Measurements from ENCODE around the gene HAUS3.
"Not testable (repeated sequence)": the region's sequence is repeated elsewhere in the genome, so short reads cannot be mapped to it uniquely, and the experiment has no call there.

Gene HAUS3

DNA sequence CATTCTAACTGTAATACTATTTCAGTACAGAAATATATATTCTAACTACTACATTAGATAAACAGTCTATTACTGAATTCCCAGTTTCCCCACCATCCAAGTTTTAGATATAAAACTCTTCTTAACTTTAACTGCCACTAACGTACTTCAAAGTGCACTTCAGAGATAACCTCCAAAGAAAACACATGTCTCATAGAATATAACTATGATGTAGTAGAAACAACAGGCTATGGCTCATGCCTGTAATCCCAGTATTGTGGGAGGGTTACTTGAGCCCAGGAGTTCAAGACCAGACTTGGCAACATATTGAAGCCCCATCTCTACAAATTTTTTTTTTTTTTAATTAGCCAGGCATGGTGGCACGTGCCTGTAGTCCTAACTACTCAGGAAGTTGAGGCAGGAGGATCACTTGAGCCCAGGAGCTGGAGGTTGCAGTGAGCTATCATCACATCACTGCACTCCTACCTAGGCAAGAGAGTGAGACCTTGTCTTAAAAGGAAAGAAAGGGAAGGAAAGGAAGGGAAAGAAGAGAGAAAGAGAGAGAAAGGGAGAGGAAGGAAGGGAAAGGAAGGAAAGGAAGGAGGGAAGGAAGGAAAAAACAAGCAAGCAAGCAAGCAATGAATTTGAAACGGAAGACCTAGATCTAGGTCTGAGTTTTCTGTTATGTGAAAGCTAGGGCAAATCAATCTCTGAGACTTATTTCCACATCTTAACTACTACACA, 4.8 kb downstream of the HAUS3 start:
- Histone ChIP-seq H3K27ac (ENCODE audit: low read depth, low read length) (no peak overlapping the region), H3K36me3 (ENCODE audit: control insufficient read depth, insufficient read depth, low read length) (no peaks in the 10 kb centered on the region), H3K9ac (ENCODE audit: low read length) (no peak overlapping the region)

DNA sequence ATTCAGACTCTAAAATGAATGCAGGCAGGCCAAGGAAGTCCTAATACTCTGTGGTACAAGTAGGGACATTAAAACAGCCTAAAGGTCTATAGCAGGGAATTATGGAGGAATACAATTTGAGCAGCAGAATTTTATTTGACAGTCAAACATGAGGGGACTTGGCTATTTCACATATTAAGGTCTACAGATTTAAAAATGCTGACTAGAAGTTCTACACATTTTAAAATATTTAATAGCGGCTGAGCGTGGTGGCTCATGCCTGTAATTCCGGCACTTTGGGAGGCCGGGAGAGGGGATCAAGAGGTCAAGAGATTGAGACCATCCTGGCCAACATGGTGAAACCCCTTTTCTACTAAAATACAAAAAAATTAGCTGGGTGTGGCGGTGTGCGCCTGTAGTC, 10.8 kb downstream of the HAUS3 start:
- peaks cover 6% of the 10 kb centered on the region for H3K36me3 ChIP-seq (ENCODE audit: control insufficient read depth, insufficient read depth, low read length)
- H3K27me3 ChIP-seq (ENCODE audit: control insufficient read depth, insufficient read depth, low read length), result no peaks in the 10 kb centered on the region
- no peaks in the 10 kb centered on the region for H3K4me1 ChIP-seq (ENCODE audit: control insufficient read depth, insufficient read depth, low read length)
- no peak overlapping the region for H3K27ac ChIP-seq (ENCODE audit: low read depth, low read length)
- H3K9ac ChIP-seq (ENCODE audit: low read length), result no peak overlapping the region
- no peak overlapping the region for H3K4me3 ChIP-seq (ENCODE audit: low read length)

More for the DNA sequence above, 4.8 kb downstream of the HAUS3 start:
- Histone ChIP-seq H3K4me3 (ENCODE audit: low read length) (no peak overlapping the region), H3K4me1 (ENCODE audit: control insufficient read depth, insufficient read depth, low read length) (peaks cover 16% of the 10 kb centered on the region), H3K27me3 (ENCODE audit: control insufficient read depth, insufficient read depth, low read length) (no peaks in the 10 kb centered on the region)

DNA sequence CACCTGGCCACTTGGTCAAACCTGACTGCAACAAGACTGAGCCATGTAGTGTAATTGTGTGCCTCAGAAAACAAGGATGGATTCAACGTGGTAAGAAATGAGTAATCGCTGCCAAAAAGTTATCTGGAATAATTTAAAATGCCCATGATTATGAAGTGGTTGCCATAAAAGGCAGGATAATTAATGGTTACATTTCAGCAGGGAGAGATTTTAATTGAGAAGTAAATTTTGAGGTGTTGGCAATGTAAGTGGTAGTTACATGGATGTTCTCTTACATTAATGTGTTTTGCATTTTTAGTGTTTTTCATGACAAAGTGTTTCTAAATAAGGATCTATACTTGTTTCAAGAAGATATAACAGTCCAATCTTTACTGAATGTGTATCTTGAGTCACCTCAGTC, 15.7 kb downstream of the HAUS3 start:
- Histone ChIP-seq H3K36me3 (ENCODE audit: control insufficient read depth, insufficient read depth, low read length) (peaks cover 6% of the 10 kb centered on the region), H3K27me3 (ENCODE audit: control insufficient read depth, insufficient read depth, low read length) (no peaks in the 10 kb centered on the region), H3K4me1 (ENCODE audit: control insufficient read depth, insufficient read depth, low read length) (no peaks in the 10 kb centered on the region), H3K27ac (ENCODE audit: low read depth, low read length) (no peak overlapping the region), H3K9ac (ENCODE audit: low read length) (no peak overlapping the region), H3K4me3 (ENCODE audit: low read length) (no peak overlapping the region)

DNA sequence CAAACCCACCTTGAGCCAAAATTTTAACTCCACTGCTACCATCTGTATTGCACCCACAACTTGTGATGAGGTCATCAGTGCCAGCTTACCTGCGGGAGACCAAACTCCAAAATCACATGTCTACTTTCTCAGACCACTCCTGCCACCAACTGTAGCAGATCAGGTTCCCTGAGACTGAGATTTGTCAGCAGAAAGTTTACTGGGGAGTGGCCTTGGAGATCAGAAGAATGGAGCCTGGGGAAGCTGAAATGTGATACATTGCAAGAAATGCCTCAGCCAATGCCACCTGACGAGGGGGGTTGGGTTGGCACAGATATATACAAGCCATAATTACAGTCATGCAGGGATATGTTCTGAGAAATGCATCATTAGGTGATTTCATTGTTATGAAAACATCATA, 19.1 kb downstream of the HAUS3 start:
- H3K36me3 ChIP-seq (ENCODE audit: control insufficient read depth, insufficient read depth, low read length), result peaks cover 6% of the 10 kb centered on the region
- no peak overlapping the region for H3K9ac ChIP-seq (ENCODE audit: low read length)
- no peaks in the 10 kb centered on the region for H3K27me3 ChIP-seq (ENCODE audit: control insufficient read depth, insufficient read depth, low read length)
- no peak overlapping the region for H3K4me3 ChIP-seq (ENCODE audit: low read length)
- no peaks in the 10 kb centered on the region for H3K4me1 ChIP-seq (ENCODE audit: control insufficient read depth, insufficient read depth, low read length)
- H3K27ac ChIP-seq (ENCODE audit: low read depth, low read length), result no peak overlapping the region

DNA sequence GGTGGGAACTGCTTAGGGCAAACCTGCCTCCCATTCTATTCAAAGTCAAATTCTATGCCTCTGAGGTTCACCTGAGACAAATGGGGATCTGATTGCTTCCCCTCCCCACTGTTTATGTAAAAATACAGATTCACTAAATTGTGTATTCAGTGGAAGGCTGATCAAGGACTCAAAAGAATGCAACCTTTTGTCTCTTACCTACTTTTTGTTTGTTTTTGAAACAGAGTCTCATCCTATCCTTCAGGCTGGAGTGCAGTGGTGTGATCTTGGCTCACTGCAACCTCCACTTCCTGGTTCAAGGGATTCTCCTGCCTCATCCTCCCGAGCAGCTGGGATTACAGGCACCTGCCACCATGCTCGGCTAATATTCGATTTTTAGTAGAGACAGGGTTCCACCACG, 20.5 kb downstream of the HAUS3 start:
- not testable (repeated sequence) for H3K4me1 ChIP-seq (ENCODE audit: control insufficient read depth, insufficient read depth, low read length); H3K4me3 ChIP-seq (ENCODE audit: low read length); H3K27me3 ChIP-seq (ENCODE audit: control insufficient read depth, insufficient read depth, low read length); H3K9ac ChIP-seq (ENCODE audit: low read length); H3K36me3 ChIP-seq (ENCODE audit: control insufficient read depth, insufficient read depth, low read length); H3K27ac ChIP-seq (ENCODE audit: low read depth, low read length)

DNA sequence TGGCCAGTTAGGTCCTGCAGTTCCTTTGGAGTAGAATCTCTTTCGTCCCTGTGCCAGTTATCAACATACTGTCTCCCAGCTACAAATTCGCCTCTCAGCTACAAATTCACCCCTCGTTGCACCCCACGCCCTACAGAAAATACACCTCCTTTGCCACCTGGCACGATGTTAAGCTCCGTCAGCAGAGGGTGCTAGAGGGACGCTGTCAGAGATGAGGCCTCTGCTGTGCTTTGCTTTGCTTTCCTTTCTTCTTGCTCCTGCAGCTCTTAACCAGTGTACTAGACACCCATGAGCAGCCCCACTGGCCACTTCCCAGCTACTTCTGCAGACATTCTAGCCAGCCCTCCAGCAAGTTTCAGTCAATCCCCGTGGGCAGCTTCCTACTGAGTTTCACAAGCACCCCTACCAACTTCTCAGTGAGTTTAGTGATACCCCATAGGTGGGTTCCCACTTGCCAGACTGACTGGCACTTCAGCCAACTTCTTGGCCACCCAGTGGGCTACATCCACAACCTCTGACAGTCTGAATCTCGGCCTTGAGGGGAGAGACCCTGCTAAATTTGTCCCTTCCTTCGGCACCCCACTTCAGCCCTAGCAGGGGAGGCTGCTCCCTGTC, 21.8 kb downstream of the HAUS3 start:
- H3K27me3 ChIP-seq (ENCODE audit: control insufficient read depth, insufficient read depth, low read length), result no peaks in the 10 kb centered on the region
- H3K9ac ChIP-seq (ENCODE audit: low read length), result no peak overlapping the region
- H3K4me3 ChIP-seq (ENCODE audit: low read length), result no peak overlapping the region
- no peaks in the 10 kb centered on the region for H3K4me1 ChIP-seq (ENCODE audit: control insufficient read depth, insufficient read depth, low read length)
- no peaks in the 10 kb centered on the region for H3K36me3 ChIP-seq (ENCODE audit: control insufficient read depth, insufficient read depth, low read length)
- H3K27ac ChIP-seq (ENCODE audit: low read depth, low read length), result no peak overlapping the region

DNA sequence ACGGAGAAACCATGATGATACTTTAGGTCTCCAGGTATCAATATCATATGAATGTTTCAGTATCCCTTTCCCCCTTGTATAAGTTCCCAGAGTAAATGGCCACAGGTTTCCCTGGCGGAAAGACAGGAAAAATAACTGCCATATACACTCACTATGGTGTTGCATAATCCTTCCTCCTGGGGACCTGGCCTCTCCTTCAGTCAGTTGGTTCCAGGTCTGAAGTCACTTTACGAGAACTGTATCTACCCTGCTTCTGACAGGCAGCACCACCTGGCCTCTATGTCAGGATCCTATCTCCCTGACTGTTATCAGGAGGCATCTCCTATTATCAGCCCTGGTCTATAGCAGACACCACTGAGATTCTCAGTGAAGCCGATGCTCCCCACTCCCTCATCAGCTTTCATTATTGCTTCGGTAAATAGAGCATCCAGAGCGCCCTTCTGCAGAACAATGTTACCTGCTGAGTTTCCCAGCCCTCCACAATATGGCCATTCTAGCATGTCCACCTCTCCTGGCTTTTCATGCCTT, 22.6 kb downstream of the HAUS3 start:
- H3K36me3 ChIP-seq (ENCODE audit: control insufficient read depth, insufficient read depth, low read length), result no peaks in the 10 kb centered on the region
- H3K27ac ChIP-seq (ENCODE audit: low read depth, low read length), result no peak overlapping the region
- H3K4me3 ChIP-seq (ENCODE audit: low read length), result no peak overlapping the region
- H3K27me3 ChIP-seq (ENCODE audit: control insufficient read depth, insufficient read depth, low read length), result no peaks in the 10 kb centered on the region
- no peak overlapping the region for H3K9ac ChIP-seq (ENCODE audit: low read length)
- H3K4me1 ChIP-seq (ENCODE audit: control insufficient read depth, insufficient read depth, low read length), result no peaks in the 10 kb centered on the region

DNA sequence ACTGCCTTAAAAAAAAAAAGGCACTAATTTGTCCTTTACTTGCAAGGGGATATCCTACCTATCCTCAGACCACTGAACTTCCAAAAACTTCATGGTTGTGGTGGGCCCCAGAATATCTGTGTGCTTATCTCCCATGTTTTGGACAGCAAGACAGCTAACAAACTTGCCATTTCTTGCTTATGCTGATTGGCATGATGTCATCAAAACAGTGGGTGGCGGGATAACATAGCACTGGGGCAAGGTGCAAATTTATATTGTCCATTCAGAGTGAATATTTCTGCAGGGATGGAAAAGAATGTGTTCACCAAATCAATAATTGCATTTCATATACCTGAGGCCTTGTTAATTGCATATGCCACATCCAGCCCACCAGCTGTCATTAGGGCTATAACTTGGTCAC, 23.5 kb downstream of the HAUS3 start:
- Histone ChIP-seq H3K27me3 (ENCODE audit: control insufficient read depth, insufficient read depth, low read length) (no peaks in the 10 kb centered on the region), H3K4me1 (ENCODE audit: control insufficient read depth, insufficient read depth, low read length) (no peaks in the 10 kb centered on the region), H3K9ac (ENCODE audit: low read length) (no peak overlapping the region), H3K4me3 (ENCODE audit: low read length) (no peak overlapping the region), H3K27ac (ENCODE audit: low read depth, low read length) (no peak overlapping the region), H3K36me3 (ENCODE audit: control insufficient read depth, insufficient read depth, low read length) (no peaks in the 10 kb centered on the region)

DNA sequence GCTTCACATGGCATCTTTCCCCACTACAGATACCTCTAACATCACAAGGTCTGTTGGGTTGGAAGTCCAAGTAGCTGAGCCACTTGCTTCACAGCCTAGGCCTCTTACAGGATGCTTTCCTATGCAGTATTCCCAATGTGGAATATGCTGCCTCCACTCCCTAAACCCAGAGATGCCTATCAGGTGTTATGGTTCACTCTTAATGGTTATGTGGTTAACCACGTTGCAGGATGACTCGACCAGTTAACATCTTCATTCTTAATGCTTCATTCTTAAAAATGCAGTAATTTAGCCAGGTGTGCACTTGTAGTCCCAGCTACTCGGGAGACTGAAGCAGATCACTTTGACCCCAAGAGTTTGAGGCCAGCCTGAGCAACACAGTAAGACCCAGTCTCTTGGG, 24.2 kb downstream of the HAUS3 start:
- Histone ChIP-seq H3K9ac (ENCODE audit: low read length) (no peak overlapping the region), H3K4me3 (ENCODE audit: low read length) (no peak overlapping the region), H3K27ac (ENCODE audit: low read depth, low read length) (no peak overlapping the region), H3K36me3 (ENCODE audit: control insufficient read depth, insufficient read depth, low read length) (no peaks in the 10 kb centered on the region), H3K4me1 (ENCODE audit: control insufficient read depth, insufficient read depth, low read length) (no peaks in the 10 kb centered on the region), H3K27me3 (ENCODE audit: control insufficient read depth, insufficient read depth, low read length) (no peaks in the 10 kb centered on the region)

DNA sequence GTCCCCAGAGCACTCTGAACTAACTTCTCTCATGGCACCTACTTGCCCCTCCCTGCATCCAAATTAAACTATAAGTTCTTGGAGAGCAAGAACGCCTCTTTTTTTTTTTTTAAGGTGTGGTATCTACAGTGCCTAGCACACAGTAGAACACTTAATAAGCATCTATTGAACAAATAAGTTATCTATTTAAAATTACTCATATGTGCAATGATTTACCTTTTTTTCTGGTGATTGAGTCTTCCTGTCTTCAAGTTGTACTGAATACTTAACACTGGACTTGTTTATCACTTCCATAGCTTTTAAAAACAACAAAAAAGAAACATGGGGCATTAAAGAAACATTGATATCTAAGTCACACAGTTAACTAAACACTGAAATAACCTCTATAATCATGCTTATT, 29.1 kb downstream of the HAUS3 start:
- H3K4me1 ChIP-seq (ENCODE audit: control insufficient read depth, insufficient read depth, low read length), result no peaks in the 10 kb centered on the region
- no peak overlapping the region for H3K4me3 ChIP-seq (ENCODE audit: low read length)
- H3K36me3 ChIP-seq (ENCODE audit: control insufficient read depth, insufficient read depth, low read length), result no peaks in the 10 kb centered on the region
- no peak overlapping the region for H3K27ac ChIP-seq (ENCODE audit: low read depth, low read length)
- H3K9ac ChIP-seq (ENCODE audit: low read length), result no peak overlapping the region
- no peaks in the 10 kb centered on the region for H3K27me3 ChIP-seq (ENCODE audit: control insufficient read depth, insufficient read depth, low read length)

DNA sequence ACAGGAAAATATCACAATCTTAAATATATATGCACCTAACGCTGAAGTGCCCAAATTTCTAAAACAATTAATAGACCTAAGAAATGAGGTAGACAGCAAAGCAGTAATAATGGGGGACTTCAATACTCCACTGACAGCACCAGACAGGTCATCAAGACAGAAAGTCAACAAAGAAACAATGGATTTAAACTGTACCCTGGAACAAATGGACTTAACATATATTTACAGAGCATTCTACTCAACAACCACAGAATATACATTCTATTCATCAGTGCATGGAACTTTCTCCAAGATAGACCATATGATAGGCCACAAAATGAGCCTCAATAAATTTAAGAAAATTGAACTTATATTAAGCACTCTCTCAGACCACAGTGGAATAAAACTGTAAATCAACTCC, 39.1 kb downstream of the HAUS3 start:
- not testable (repeated sequence) for H3K36me3 ChIP-seq (ENCODE audit: control insufficient read depth, insufficient read depth, low read length); H3K4me3 ChIP-seq (ENCODE audit: low read length); H3K27me3 ChIP-seq (ENCODE audit: control insufficient read depth, insufficient read depth, low read length); H3K9ac ChIP-seq (ENCODE audit: low read length); H3K4me1 ChIP-seq (ENCODE audit: control insufficient read depth, insufficient read depth, low read length); H3K27ac ChIP-seq (ENCODE audit: low read depth, low read length)

DNA sequence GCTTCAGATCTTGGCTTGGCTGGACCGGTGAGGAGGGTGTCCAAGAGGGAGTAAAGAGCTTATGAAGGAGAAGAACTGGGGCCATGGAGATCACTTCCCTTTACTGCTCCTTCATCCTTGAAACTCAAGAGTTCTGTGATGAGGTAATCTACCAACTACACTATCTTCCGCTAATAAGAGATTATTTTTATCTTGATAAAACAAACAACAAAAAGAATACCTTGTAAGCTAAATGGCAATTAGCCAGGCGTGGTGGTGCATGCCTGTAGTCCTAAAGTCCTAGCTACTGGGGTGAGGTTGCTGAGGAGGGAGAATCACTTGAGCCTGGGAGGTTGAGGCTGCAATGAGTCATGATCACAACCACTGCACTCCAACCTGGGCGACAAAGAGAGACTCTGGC, 47.4 kb downstream of the HAUS3 start:
- no peaks in the 10 kb centered on the region for H3K4me1 ChIP-seq (ENCODE audit: control insufficient read depth, insufficient read depth, low read length)
- H3K27ac ChIP-seq (ENCODE audit: low read depth, low read length), result no peak overlapping the region
- H3K9ac ChIP-seq (ENCODE audit: low read length), result no peak overlapping the region
- H3K4me3 ChIP-seq (ENCODE audit: low read length), result no peak overlapping the region
- no peaks in the 10 kb centered on the region for H3K36me3 ChIP-seq (ENCODE audit: control insufficient read depth, insufficient read depth, low read length)
- H3K27me3 ChIP-seq (ENCODE audit: control insufficient read depth, insufficient read depth, low read length), result no peaks in the 10 kb centered on the region

DNA sequence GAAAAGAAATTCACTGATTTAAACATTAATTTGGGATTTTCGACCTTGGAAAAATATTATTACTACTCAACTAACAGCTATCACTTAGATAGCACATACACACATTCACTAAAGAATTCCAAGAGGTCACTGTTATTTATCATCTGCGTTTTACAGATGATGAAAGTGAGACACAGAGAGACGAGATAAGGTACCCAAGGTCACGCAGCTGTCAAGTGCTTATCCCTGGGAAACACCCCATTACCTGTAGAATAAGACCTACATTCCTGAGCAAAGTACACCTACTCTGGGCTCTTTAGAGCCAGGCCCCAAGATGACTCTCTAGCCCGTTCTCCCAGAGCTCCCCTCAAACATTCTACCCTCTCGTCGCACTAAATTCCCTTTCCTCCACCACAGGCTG, 48.6 kb downstream of the HAUS3 start:
- Histone ChIP-seq H3K4me3 (ENCODE audit: low read length) (no peak overlapping the region), H3K4me1 (ENCODE audit: control insufficient read depth, insufficient read depth, low read length) (no peaks in the 10 kb centered on the region), H3K27me3 (ENCODE audit: control insufficient read depth, insufficient read depth, low read length) (no peaks in the 10 kb centered on the region), H3K9ac (ENCODE audit: low read length) (no peak overlapping the region), H3K36me3 (ENCODE audit: control insufficient read depth, insufficient read depth, low read length) (no peaks in the 10 kb centered on the region), H3K27ac (ENCODE audit: low read depth, low read length) (no peak overlapping the region)

Measured in rectal smooth muscle tissue (tissue), 1 donor.